ENCODE measurements around the gene BIRC3.
A peak's percentile ranks its signal among the peaks of the same experiment; 100 is the strongest.
"Not testable (repeated sequence)": the region's sequence is repeated elsewhere in the genome, so short reads cannot be mapped to it uniquely, and the experiment has no call there.

The BIRC3 gene

GRCh38 chr11:102328748-102329147 is 11.5 kb downstream of the BIRC3 start:
- no peak for DNase-seq (ENCODE audit: low read depth)

GRCh38 chr11:102330231-102330630 is 12.9 kb downstream of the BIRC3 start:
- DNase-seq (ENCODE audit: low read depth) = no peak

GRCh38 chr11:102331341-102331740 is 14.1 kb downstream of the BIRC3 start:
- DNase-seq (ENCODE audit: low read depth) = no peak

- no peak for DNase-seq (ENCODE audit: low read depth)
These were observed 15.3 kb downstream of the BIRC3 start for GRCh38 chr11:102332611-102332994.

- DNase-seq (ENCODE audit: low read depth) = no peak
These were observed 21.3 kb downstream of the BIRC3 start for GRCh38 chr11:102338479-102339010.

GRCh38 chr11:102341311-102341710 is 24.0 kb downstream of the BIRC3 start:
- DNase-seq (ENCODE audit: low read depth) = not testable (repeated sequence)

- peak; percentile 39 for DNase-seq (ENCODE audit: low read depth)
These were observed 24.6 kb downstream of the BIRC3 start for GRCh38 chr11:102341844-102342318.

GRCh38 chr11:102343809-102344208 is 26.5 kb downstream of the BIRC3 start:
- DNase-seq (ENCODE audit: low read depth) = no peak

- DNase-seq (ENCODE audit: low read depth) = no peak
These were observed 28.6 kb downstream of the BIRC3 start for GRCh38 chr11:102345904-102346303.

- DNase-seq (ENCODE audit: low read depth) = no peak
These were observed 29.1 kb downstream of the BIRC3 start for GRCh38 chr11:102346456-102346747.

GRCh38 chr11:102346748-102347461 is 29.6 kb downstream of the BIRC3 start, which contains the start of gene BIRC2:
Gene BIRC2, plus strand, starts transcription at chr11:102347214. Its CDS starts 2,641 bp downstream, at chr11:102349855.
- DNase-seq (ENCODE audit: low read depth) = peak; percentile 90

- no peak for DNase-seq (ENCODE audit: low read depth)
These were observed 30.4 kb downstream of the BIRC3 start for GRCh38 chr11:102347462-102348370.

- no peak for DNase-seq (ENCODE audit: low read depth)
These were observed 39.8 kb downstream of the BIRC3 start for GRCh38 chr11:102357116-102357515.

GRCh38 chr11:102359372-102359771 is 42.1 kb downstream of the BIRC3 start:
- DNase-seq (ENCODE audit: low read depth) = no peak

GRCh38 chr11:102360681-102361080 is 43.4 kb downstream of the BIRC3 start:
- no peak for DNase-seq (ENCODE audit: low read depth)

GRCh38 chr11:102361086-102362031 is 44.1 kb downstream of the BIRC3 start:
- DNase-seq (ENCODE audit: low read depth) = peak; percentile 25

- DNase-seq (ENCODE audit: low read depth) = no peak
These were observed 47.7 kb downstream of the BIRC3 start for GRCh38 chr11:102364991-102365390.

- no peak for DNase-seq (ENCODE audit: low read depth)
These were observed 50.1 kb downstream of the BIRC3 start for GRCh38 chr11:102367364-102367763.

GRCh38 chr11:102368472-102368871 is 51.2 kb downstream of the BIRC3 start:
- no peak for DNase-seq (ENCODE audit: low read depth)

GRCh38 chr11:102374633-102375424 is 57.5 kb downstream of the BIRC3 start:
- DNase-seq (ENCODE audit: low read depth) = not testable (repeated sequence)

All from activated T-helper 1 cell treated with Interleukin-2 at 50 U/mL for 16 hours (primary cell).